NCI-H2081 (cell line): ENCODE results near the gene PPP1R1B.
A peak's percentile ranks its signal among the peaks of the same experiment; 100 is the strongest.

Experiments used
- DNase-seq, 2 experiments: peaks; one replicate each; lab custom pipeline; 2025; lab: John Stamatoyannopoulos, UW

The PPP1R1B gene

DNA sequence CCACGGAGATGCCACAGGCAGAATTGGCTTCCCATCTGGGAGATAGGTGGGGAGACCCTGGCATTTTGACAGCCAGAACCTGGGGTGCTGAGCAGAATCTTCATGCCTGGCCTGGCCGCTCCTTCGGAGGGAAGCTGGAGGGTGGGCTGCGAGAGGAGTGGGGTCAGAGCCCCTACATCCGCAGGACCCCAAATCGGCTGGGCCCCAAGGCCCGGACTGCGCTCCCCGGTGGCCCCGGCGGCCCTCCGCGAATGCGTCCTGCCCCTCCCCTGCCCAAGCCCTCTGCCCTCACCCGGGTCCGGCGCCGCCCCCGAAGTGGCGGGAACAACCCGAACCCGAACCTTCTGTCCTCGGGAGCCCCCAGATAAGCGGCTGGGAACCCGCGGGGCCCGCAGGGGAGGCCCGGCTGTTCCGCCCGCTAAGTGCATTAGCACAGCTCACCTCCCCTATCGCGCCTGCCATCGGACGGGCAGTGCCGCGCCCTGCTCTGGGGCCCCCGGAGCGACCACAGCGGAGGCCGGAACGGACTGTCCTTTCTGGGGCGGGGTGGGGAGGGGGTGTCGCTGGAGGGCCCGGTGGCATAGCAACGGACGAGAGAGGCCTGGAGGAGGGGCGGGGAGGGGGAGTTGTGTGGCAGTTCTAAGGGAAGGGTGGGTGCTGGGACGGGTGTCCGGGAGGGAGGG lies 40.7 kb downstream of the PPP1R1B start:
- DNase-seq, result no peak

GRCh38 chr17:39667945-39668924 lies 41.5 kb downstream of the PPP1R1B start, which contains the start of gene PNMT:
Gene PNMT (plus strand): TSS chr17:39668453. CDS start chr17:39668476, 23 bp downstream.
- peak; percentile 9 to 34 for DNase-seq

DNA sequence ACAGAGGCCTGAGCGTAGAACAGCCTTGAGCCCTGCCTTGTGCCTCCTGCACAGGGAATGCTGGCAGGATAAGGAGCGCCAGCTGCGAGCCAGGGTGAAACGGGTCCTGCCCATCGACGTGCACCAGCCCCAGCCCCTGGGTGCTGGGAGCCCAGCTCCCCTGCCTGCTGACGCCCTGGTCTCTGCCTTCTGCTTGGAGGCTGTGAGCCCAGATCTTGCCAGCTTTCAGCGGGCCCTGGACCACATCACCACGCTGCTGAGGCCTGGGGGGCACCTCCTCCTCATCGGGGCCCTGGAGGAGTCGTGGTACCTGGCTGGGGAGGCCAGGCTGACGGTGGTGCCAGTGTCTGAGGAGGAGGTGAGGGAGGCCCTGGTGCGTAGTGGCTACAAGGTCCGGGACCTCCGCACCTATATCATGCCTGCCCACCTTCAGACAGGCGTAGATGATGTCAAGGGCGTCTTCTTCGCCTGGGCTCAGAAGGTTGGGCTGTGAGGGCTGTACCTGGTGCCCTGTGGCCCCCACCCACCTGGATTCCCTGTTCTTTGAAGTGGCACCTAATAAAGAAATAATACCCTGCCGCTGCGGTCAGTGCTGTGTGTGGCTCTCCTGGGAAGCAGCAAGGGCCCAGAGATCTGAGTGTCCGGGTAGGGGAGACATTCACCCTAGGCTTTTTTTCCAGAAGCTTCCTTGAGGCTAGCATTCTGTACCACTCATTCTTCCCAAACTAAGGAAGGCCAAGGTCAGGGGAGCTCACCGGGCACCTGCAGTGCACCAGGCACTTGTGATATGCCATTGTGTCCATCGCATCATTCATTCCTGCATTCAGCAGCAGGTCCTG lies 43.4 kb downstream of the PPP1R1B start:
- DNase-seq, result no peak

GRCh38 chr17:39670746-39671145 lies 44.0 kb downstream of the PPP1R1B start:
- DNase-seq, result no peak

DNA sequence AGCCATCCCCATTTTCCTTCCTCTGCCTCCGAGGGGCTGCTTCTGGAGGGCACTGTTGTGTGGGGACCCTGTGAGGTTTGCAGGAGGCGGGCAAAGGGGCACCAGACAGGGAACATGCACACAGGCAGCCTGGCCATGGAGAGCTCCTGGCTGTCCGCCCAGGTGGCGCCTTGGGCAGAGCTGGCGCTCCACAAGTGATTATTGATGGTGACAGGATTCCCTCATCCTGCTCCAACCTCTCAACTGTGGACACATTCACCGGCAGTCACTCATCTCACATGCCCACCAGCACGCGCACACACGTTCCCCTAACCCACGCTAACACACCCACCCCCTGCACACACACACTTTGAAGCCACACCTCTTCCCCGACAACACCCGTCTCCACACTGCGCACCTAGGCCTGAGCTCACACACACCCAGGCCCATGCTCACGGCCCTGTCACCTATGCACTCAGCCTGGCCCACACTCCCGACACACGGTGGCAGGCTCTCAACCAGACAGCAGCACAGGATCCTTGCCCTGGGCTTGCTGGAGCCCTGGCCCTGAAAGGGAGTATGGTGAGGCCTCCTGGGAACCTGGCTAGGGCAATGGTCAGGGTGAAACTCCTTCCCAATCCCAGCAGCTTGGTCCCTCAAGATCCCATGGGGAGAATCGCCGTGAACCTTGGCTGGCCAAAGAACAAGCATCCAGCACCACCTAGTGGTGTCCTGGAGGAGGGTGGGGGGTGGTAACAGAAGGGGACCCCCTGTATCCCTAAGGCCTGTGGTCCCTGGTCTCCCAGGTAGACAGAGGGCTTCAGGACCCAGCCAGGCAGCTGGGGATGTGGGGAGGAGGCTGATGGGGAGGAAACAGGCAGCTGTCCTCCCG lies 45.1 kb downstream of the PPP1R1B start:
- peak in 1 of 2 experiments; percentile 29 for DNase-seq

DNA sequence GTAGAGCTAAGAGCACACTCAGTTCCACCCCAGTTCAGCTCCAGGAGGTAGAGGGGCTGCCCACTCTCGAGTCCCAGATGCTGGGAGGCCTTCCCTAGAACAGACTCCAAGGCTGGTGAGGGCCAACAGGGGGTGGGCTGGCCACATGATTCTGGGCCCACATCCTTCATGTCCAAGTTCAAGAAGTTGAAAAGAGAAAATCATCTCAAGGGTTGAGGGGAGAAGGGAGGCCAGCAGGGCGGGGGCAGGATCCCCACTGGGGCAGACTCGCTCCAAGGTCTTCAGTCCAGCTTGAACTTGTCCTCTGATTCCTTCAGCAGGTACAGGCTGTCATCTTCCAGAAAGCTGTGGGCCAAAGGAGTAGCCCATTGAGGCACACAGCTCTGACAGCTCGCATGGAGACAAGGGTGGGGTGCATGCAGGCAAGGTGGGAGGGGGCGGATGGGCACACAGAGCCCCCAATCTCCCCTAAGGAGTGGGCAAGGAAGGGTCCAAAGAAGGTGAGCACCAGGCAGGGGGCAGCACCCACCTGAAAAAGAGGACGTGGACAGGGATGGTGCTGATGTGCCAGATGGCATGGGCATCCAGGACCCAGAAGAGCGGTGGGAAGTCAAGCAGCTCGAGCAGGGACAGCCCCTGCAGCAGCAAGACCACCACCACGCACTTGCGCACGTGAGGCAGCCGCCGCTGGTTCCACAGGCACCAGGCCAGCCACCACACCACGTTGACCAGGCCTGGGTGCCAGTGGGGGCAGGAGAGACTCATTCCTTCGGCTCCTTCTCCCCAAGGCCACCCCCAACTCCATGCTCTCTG lies 46.0 kb downstream of the PPP1R1B start:
- DNase-seq, result no peak

DNA sequence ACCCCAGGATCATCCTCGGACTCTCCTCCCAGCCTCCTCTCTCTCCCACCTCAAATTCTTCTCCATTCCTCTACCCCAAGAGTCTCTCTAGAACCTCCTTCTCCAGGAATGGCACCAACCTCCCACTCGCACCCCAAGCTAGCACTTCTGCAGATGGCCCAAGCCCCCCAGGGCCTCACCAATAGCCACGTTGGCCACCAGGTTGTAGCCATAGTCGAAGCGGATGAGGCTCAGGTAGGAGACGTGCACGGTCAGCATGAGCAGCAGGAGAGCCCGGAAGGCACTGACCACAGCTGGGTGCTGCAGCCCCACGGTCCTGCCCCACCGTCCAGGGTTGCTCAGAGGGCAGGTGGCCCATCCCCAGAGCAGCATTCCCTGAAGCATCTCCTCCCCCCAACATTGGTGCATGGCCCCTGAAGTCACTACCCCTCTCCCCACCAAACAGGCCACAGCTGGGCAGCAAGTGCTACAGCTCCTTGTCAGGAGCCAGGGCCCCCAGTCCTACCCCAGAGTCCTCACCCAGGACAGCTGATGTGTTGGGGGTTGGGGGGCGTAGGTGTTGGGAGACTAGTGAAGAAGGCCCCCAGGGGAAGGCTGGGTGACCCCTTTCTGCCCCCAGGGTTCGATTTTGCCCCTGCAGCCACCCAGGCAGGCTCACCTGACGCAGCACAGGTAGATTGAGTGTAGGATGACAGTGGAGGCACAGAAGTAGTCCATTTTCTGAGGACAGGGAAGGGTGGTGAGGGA lies 46.8 kb downstream of the PPP1R1B start:
- no peak for DNase-seq

DNA sequence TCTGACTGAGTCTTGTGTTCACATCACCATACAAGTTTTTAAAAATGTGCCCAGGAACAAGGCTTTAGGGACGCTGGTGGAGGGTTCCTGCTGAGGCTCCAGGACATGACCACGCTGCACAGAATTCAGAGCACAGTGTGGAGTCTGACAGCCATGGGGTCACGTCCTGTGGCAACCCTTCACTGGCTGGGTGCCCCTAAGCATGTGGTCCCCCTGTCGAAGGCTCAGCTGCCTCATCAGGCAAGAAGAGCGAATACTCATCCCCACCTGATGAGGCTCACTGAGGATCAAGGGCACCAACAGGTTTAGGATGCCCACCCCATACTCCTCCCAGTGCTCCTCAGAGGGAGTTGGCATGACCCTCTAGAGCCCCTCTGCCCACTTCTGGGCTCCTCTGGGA lies 47.4 kb downstream of the PPP1R1B start:
- DNase-seq, result no peak

GRCh38 chr17:39674702-39675389 lies 48.1 kb downstream of the PPP1R1B start:
- peak; percentile 83 to 90 for DNase-seq

DNA sequence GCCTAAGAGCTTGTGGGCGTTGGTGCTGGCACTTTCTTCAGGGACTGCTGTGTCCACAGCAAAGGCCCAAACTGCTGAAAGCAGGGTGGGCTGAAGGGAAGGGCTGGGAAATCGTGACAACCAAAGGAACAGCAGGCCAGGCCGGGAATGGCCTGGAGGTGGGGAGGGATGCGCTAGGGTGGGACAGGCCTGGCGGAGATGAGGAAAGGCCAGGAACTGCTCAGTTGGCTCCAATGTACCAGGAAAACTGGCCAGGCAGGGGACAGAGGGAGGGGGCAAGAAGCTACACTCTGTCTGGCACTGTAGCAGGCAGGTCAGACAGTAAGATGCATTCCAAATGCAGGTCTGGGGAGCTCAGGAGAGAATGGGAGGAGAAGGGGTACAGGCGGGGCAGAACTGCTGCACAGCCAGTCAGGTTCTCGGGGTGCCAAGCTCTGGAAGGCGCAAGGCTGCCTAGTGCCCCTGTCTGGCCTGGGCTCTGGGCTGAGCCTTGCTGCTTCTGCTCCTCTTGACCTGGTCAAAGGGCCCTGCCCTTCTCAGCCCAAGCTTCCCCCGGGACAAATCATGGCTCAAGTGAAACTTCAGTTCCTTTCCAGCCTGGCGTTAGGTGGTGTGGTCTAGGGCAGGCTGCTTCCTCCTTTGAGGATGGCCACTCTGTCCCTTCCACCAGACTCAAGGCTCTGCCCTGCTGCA lies 48.8 kb downstream of the PPP1R1B start:
- DNase-seq, result no peak

DNA sequence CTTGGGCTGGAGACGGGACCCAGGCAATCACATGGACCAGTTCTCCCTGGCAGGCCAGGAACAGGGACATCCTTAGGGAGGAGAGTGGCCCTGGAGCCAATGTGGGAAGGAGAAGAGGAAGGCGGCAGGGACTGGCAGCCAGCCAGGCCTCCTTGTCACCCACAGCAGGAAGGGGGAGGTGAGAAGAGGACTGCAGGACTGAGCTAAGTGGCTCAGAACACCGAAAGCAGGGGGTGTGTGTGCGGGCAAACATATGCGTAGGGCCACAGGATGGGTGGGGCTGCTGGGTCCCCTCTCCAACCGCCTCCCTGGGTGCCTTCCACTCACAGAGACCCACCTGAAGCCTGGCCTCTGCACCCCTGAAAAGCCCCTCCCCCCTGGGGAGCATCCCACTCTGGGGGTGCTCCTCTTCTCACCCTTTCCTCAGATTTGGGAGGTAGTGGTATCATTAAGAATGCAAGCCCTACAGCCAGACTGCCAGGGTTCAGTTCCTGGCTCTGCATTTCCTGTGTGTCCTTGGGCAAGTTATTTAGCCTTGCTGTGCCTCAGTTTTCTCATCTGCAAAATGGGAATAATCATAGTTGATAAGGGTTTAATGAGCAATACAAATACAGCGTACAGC lies 49.6 kb downstream of the PPP1R1B start:
- peak; percentile 52 to 71 for DNase-seq

DNA sequence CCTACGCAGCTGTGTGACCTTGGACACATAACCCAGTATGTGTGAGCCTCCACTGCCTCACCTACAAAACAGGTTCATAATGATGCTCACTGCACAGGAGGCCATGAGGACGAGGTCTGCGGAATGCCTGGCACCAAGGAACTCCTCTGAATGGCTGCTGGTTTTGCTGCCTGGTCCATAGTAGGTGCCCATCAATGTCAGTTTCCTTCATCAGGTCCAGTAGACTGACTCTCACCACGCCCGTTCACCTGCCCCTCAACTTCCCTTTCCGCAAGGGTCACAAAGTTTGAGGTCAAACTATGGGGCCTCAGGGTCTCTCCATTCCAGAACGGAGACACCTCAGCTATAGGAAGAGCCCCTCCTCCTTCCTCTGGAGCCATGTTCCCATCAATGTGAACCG lies 50.3 kb downstream of the PPP1R1B start:
- DNase-seq, result no peak

- DNase-seq, result peak; percentile 15 to 47
Measured at GRCh38 chr17:39677542-39678339, 51.0 kb downstream of the PPP1R1B start.

GRCh38 chr17:39678340-39679116 lies 51.8 kb downstream of the PPP1R1B start:
- no peak for DNase-seq

GRCh38 chr17:39679521-39680192 lies 52.9 kb downstream of the PPP1R1B start:
- DNase-seq, result no peak
